Neuronal stem cell (in vitro differentiated cells): ENCODE results near the gene WFDC11.
"Not testable (repeated sequence)": the region's sequence is repeated elsewhere in the genome, so short reads cannot be mapped to it uniquely, and the experiment has no call there.

ENCODE experiments used
- DNase-seq: peaks from one replicate; pipeline ENCODE4 v3.0.0-alpha.2; 2013; ENCODE audit warnings: low spot score
- H2AFZ ChIP-seq: one replicate; pipeline ENCODE4 v1.6.1; 2013; ENCODE audit warnings: mild to moderate bottlenecking, low read length, inconsistent platforms
- H2AK5ac ChIP-seq: 2 replicates; pipeline ENCODE4 v1.6.1; 2013; ENCODE audit warnings: low read depth, mild to moderate bottlenecking, inconsistent platforms, low read length, moderate library complexity, mixed read lengths
- H2BK120ac ChIP-seq: 2 replicates; pipeline ENCODE4 v1.6.1; 2013; ENCODE audit warnings: low read depth, mild to moderate bottlenecking, inconsistent platforms, low read length, moderate library complexity, mixed read lengths
- H2BK12ac ChIP-seq: one replicate; pipeline ENCODE4 v1.6.1; 2013; ENCODE audit warnings: low read length, inconsistent platforms
- H2BK15ac ChIP-seq: 2 replicates; pipeline ENCODE4 v1.6.1; 2013; ENCODE audit warnings: mild to moderate bottlenecking, low read length, inconsistent platforms, mixed read lengths
- H2BK5ac ChIP-seq: one replicate; pipeline ENCODE4 v1.6.1; 2013; ENCODE audit warnings: inconsistent platforms, mild to moderate bottlenecking, low read length, moderate library complexity
- H3K14ac ChIP-seq: one replicate; pipeline ENCODE4 v1.6.1; 2013; ENCODE audit warnings: low read length, inconsistent platforms
- H3K18ac ChIP-seq: 2 replicates; pipeline ENCODE4 v1.6.1; 2013; ENCODE audit warnings: low read length, inconsistent platforms
- H3K23ac ChIP-seq: 2 replicates; pipeline ENCODE4 v1.6.1; 2013; ENCODE audit warnings: low read depth, mild to moderate bottlenecking, mixed read lengths, low read length, inconsistent platforms; ENCODE audit not compliant: poor library complexity
- H3K27ac ChIP-seq: replicated peaks from 3 replicates; pipeline ENCODE4 v1.5.1; 2013; ENCODE audit warnings: low read length, inconsistent platforms
- H3K27me3 ChIP-seq, 3 experiments: 2 replicates each; pipeline ENCODE4 v1.6.1; 2013; ENCODE audit warnings: low read length in 3 of 3, mild to moderate bottlenecking in 2 of 3, inconsistent platforms in 1 of 3, low read depth in 1 of 3, mixed read lengths in 1 of 3, moderate library complexity in 1 of 3; ENCODE audit not compliant: control insufficient read depth in 3 of 3, insufficient read depth in 3 of 3
- H3K36me3 ChIP-seq, 2 donors: replicated peaks in 1 of 2; 2 replicates each; pipeline ENCODE4 v1.6.1; 2013; ENCODE audit warnings: low read length in 2 of 2; ENCODE audit not compliant: control insufficient read depth in 2 of 2, insufficient read depth in 2 of 2
- H3K4ac ChIP-seq: 2 replicates; pipeline ENCODE4 v1.6.1; 2013; ENCODE audit warnings: inconsistent platforms, mild to moderate bottlenecking, low read length, moderate library complexity
- H3K4me1 ChIP-seq, 2 donors: 1 replicate in 1 of 2; 2 replicates in 1 of 2; pipeline ENCODE4 v1.6.1; 2013; ENCODE audit warnings: low read length in 2 of 2, low read depth in 1 of 2; ENCODE audit not compliant: control insufficient read depth in 2 of 2, insufficient read depth in 1 of 2
- H3K4me2 ChIP-seq: one replicate; pipeline ENCODE4 v1.6.1; 2013; ENCODE audit warnings: mild to moderate bottlenecking, low read length, inconsistent platforms; ENCODE audit not compliant: insufficient read depth, poor library complexity, severe bottlenecking
- H3K4me3 ChIP-seq, 2 donors: 2 replicates each; pipeline ENCODE4 v1.5.1; 2013; ENCODE audit warnings: low read length in 2 of 2, mild to moderate bottlenecking in 2 of 2, inconsistent platforms in 1 of 2, moderate library complexity in 1 of 2
- H3K79me1 ChIP-seq: one replicate; pipeline ENCODE4 v1.6.1; 2013; ENCODE audit warnings: low read depth, mild to moderate bottlenecking, inconsistent platforms, low read length, moderate library complexity
- H3K9ac ChIP-seq: one replicate; pipeline ENCODE4 v1.6.1; 2013; ENCODE audit warnings: mild to moderate bottlenecking, low read depth, low read length, inconsistent platforms; ENCODE audit not compliant: poor library complexity
- H3K9me3 ChIP-seq, 2 donors: replicated peaks in 1 of 2; 2 replicates each; pipeline versions ENCODE3 to v1.6.1; 2013; ENCODE audit warnings: low read length in 2 of 2, mild to moderate bottlenecking in 2 of 2, inconsistent platforms in 1 of 2, low read depth in 1 of 2, mixed read lengths in 1 of 2, moderate library complexity in 1 of 2; ENCODE audit not compliant: control insufficient read depth in 2 of 2, insufficient read depth in 1 of 2
- H4K8ac ChIP-seq: one replicate; pipeline ENCODE4 v1.6.1; 2013; ENCODE audit warnings: low read depth, mild to moderate bottlenecking, inconsistent platforms, low read length, moderate library complexity
- H4K91ac ChIP-seq: one replicate; pipeline ENCODE4 v1.6.1; 2013; ENCODE audit warnings: low read length, low read depth, mild to moderate bottlenecking, inconsistent platforms; ENCODE audit not compliant: poor library complexity
- WGBS, 2 donors: extraction: QIAGEN DNeasy Blood & Tissue Kit; methylation state at CpG; one replicate each; pipeline ENCODE4 v1.1.7; 2013; ENCODE audit warnings: missing lambda C conversion rate in 2 of 2, mixed read lengths in 1 of 2; ENCODE audit not compliant: insufficient read length in 2 of 2, insufficient replicate concordance in 1 of 2; ENCODE audit errors: extremely low coverage in 2 of 2; 5-methylcytosine and 5-hydroxymethylcytosine counted together

Gene WFDC11

GRCh38 chr20:45701104-45701503 lies 31.1 kb upstream of the WFDC11 start:
- H3K4ac ChIP-seq = no peak overlapping the region
- peaks cover 0 to 14% (median 0%) of the 10 kb centered on the region in 3 experiments for H3K27me3 ChIP-seq
- no peak overlapping the region for H2BK15ac ChIP-seq
- H3K36me3 ChIP-seq = no peaks in the 10 kb centered on the region
- no peak for DNase-seq
- no peak overlapping the region for H3K4me3 ChIP-seq
- no peak overlapping the region for H2AK5ac ChIP-seq
- no peak overlapping the region for H3K27ac ChIP-seq
- no peak overlapping the region for H4K91ac ChIP-seq
- no peak overlapping the region for H3K9ac ChIP-seq
- H3K4me1 ChIP-seq = peaks cover 0 to 2% of the 10 kb centered on the region in 2 donors
- no CpG with 5 or more reads among the region's 4 CpGs for WGBS, 2 donors
- H2BK5ac ChIP-seq = no peak overlapping the region
- no peak overlapping the region for H3K23ac ChIP-seq
- no peak overlapping the region for H3K4me2 ChIP-seq
- H4K8ac ChIP-seq = no peak overlapping the region
- H3K18ac ChIP-seq = no peak overlapping the region
- no peak overlapping the region for H2BK120ac ChIP-seq
- H2AFZ ChIP-seq = no peak overlapping the region
- no peak overlapping the region for H3K14ac ChIP-seq
- no peaks in the 10 kb centered on the region for H3K79me1 ChIP-seq
- H3K9me3 ChIP-seq = no peaks in the 10 kb centered on the region
- no peak overlapping the region for H2BK12ac ChIP-seq

DNA sequence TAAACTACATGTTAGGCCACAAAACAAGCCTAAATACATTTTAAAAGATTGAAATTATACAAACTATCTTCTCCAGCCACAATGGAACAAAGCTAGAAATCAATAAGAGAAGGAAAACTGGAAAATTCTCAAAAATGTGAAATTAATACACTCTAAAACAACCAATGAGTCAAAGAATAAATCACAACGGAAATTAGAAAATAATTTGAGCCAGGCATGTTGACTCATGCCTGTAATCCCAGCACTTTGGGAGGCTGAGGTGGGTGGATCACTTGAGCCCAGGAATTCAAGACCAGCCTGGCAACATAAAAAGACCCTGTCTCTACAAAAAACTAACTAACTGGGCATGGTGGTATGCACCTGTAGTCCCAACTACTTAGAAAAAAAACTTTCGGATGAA lies 25.5 kb upstream of the WFDC11 start:
- no peak overlapping the region for H3K23ac ChIP-seq
- no CpG with 5 or more reads among the region's 2 CpGs for whole genome bisulfite sequencing, 2 donors
- no peak overlapping the region for H2BK5ac ChIP-seq
- no peaks in the 10 kb centered on the region for H3K4me1 ChIP-seq
- H4K91ac ChIP-seq = no peak overlapping the region
- H2BK15ac ChIP-seq = no peak overlapping the region
- H3K4me3 ChIP-seq = no peak overlapping the region
- no peak for DNase-seq
- no peaks in the 10 kb centered on the region for H3K9me3 ChIP-seq
- H2BK120ac ChIP-seq = no peak overlapping the region
- no peak overlapping the region for H3K4ac ChIP-seq
- no peak overlapping the region for H2BK12ac ChIP-seq
- no peak overlapping the region for H2AK5ac ChIP-seq
- no peak overlapping the region for H2AFZ ChIP-seq
- H3K18ac ChIP-seq = no peak overlapping the region
- no peak overlapping the region for H3K14ac ChIP-seq
- H3K9ac ChIP-seq = no peak overlapping the region
- no peak overlapping the region for H3K4me2 ChIP-seq
- no peaks in the 10 kb centered on the region for H3K36me3 ChIP-seq
- no peak overlapping the region for H3K27ac ChIP-seq
- H3K79me1 ChIP-seq = no peaks in the 10 kb centered on the region
- no peak overlapping the region for H4K8ac ChIP-seq
- H3K27me3 ChIP-seq = no peaks in the 10 kb centered on the region

GRCh38 chr20:45693346-45693745 lies 23.3 kb upstream of the WFDC11 start:
- not testable (repeated sequence) for H3K79me1 ChIP-seq, H2AK5ac ChIP-seq, H3K4ac ChIP-seq, H3K14ac ChIP-seq, H2BK120ac ChIP-seq, H4K91ac ChIP-seq, H3K4me1 ChIP-seq, H3K27me3 ChIP-seq, H3K4me2 ChIP-seq, H2AFZ ChIP-seq, H3K18ac ChIP-seq, H3K4me3 ChIP-seq, H3K36me3 ChIP-seq, DNase-seq, H2BK15ac ChIP-seq, H3K9me3 ChIP-seq, H2BK5ac ChIP-seq, H2BK12ac ChIP-seq, H3K9ac ChIP-seq, H3K23ac ChIP-seq, H3K27ac ChIP-seq, H4K8ac ChIP-seq
- WGBS, 2 donors = no CpG with 5 or more reads among the region's 12 CpGs

DNA sequence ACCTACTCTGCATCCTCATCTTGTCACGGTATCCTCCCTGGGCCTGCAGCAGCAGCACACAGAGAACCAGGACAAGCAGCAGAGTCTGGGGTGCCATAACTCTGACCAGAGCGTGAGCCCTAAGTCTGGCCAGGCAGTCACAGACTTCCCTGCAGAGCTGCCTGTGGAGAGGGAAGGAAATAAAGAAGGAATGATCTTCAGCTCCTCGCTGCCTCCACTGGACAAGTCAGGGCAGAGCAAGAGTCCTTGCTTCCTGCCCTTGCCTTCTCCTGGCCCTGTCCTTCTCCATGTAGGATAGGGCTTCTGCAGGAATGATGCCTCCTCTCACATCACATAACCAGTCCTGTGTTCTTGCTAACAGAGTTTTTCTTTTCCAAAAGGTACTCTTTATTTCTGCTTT lies 15.9 kb upstream of the WFDC11 start:
- no peak overlapping the region for H2AK5ac ChIP-seq
- no peak overlapping the region for H2AFZ ChIP-seq
- H3K23ac ChIP-seq = peak overlapping the region; percentile 10
- WGBS, 2 donors = no CpG with 5 or more reads among the region's 3 CpGs
- no peak overlapping the region for H3K4me3 ChIP-seq
- peak overlapping the region; percentile 77 for H4K91ac ChIP-seq
- H3K27ac ChIP-seq = no peak overlapping the region
- H4K8ac ChIP-seq = no peak overlapping the region
- H3K9me3 ChIP-seq = no peaks in the 10 kb centered on the region
- H3K36me3 ChIP-seq = no peaks in the 10 kb centered on the region
- H2BK5ac ChIP-seq = no peak overlapping the region
- peak overlapping the region; percentile 44 for H3K18ac ChIP-seq
- no peak overlapping the region for H3K4me2 ChIP-seq
- no peaks in the 10 kb centered on the region for H3K27me3 ChIP-seq
- H2BK12ac ChIP-seq = peak overlapping the region; percentile 31
- DNase-seq = no peak
- no peak overlapping the region for H3K4ac ChIP-seq
- no peak overlapping the region for H2BK120ac ChIP-seq
- no peaks in the 10 kb centered on the region for H3K79me1 ChIP-seq
- H3K14ac ChIP-seq = no peak overlapping the region
- no peak overlapping the region for H2BK15ac ChIP-seq
- no peaks in the 10 kb centered on the region for H3K4me1 ChIP-seq
- H3K9ac ChIP-seq = no peak overlapping the region
